Fibroblast of mammary gland (primary cell): ENCODE measurements around the gene FEZF2.

Experiments used
- DNase-seq: peaks from one replicate; pipeline ENCODE4 v3.0.0-alpha.2; 2010; ENCODE audit warnings: low read depth
- H3K4me3 ChIP-seq: 2 replicates; pipeline ENCODE4 v1.5.1; 2011; ENCODE audit warnings: low read depth, mild to moderate bottlenecking, low read length, moderate library complexity; ENCODE audit not compliant: control insufficient read depth
- CTCF ChIP-seq: conservative IDR thresholded peaks from 2 replicates; pipeline ENCODE4 v1.5.1; 2011; ENCODE audit warnings: low read depth, low read length, inconsistent platforms; ENCODE audit not compliant: control insufficient read depth, insufficient read depth

The FEZF2 gene

GRCh38 chr3:62363275-62363674, 10.1 kb downstream of the FEZF2 start:
- H3K4me3 ChIP-seq = no peak overlapping the region
- TF ChIP-seq CTCF = no peak
- no peak for DNase-seq

GRCh38 chr3:62361824-62362223, 11.5 kb downstream of the FEZF2 start:
- no peak for TF ChIP-seq CTCF
- no peak overlapping the region for H3K4me3 ChIP-seq
- no peak for DNase-seq

GRCh38 chr3:62361261-62361660, 12.1 kb downstream of the FEZF2 start:
- DNase-seq = no peak
- H3K4me3 ChIP-seq = no peak overlapping the region
- TF ChIP-seq CTCF = no peak

- no peak overlapping the region for H3K4me3 ChIP-seq
- no peak for DNase-seq
- TF ChIP-seq CTCF = no peak
These were observed 13.8 kb downstream of the FEZF2 start for GRCh38 chr3:62359531-62359930.

- TF ChIP-seq CTCF = no peak
- no peak for DNase-seq
These were observed 17.0 kb downstream of the FEZF2 start for GRCh38 chr3:62356356-62356755.

GRCh38 chr3:62355703-62356102, 17.6 kb downstream of the FEZF2 start:
- no peak for DNase-seq
- no peak overlapping the region for H3K4me3 ChIP-seq
- TF ChIP-seq CTCF = no peak

More at GRCh38 chr3:62356356-62356755, 17.0 kb downstream of the FEZF2 start:
- no peak overlapping the region for H3K4me3 ChIP-seq

- DNase-seq = no peak
- no peak for TF ChIP-seq CTCF
- H3K4me3 ChIP-seq = no peak overlapping the region
These were observed 29.6 kb downstream of the FEZF2 start for GRCh38 chr3:62343755-62344154.
